Iris pigment epithelial cell (primary cell): ENCODE measurements around the gene LSAMP.
"Not testable (repeated sequence)": the region's sequence is repeated elsewhere in the genome, so short reads cannot be mapped to it uniquely, and the experiment has no call there.

Source experiments
- DNase-seq: peaks from one replicate; pipeline ENCODE4 v3.0.0-alpha.2; 2011; ENCODE audit warnings: low read depth

The LSAMP gene

GRCh38 chr3:115800065-115800464 lies 645.2 kb downstream of the LSAMP start:
- DNase-seq = not testable (repeated sequence)

GRCh38 chr3:115792206-115792955 lies 652.9 kb downstream of the LSAMP start:
- no peak for DNase-seq

GRCh38 chr3:115791271-115792153 lies 653.8 kb downstream of the LSAMP start:
- DNase-seq = not testable (repeated sequence)

- DNase-seq = peak; percentile 99
Observed at GRCh38 chr3:115790759-115791158, 654.5 kb downstream of the LSAMP start.

GRCh38 chr3:115789481-115789880 lies 655.8 kb downstream of the LSAMP start:
- DNase-seq = no peak

GRCh38 chr3:115788921-115789470 lies 656.3 kb downstream of the LSAMP start:
- DNase-seq = peak; percentile 89

- no peak for DNase-seq
Observed at GRCh38 chr3:115787818-115788217, 657.5 kb downstream of the LSAMP start.

- no peak for DNase-seq
Observed at GRCh38 chr3:115785782-115786181, 659.5 kb downstream of the LSAMP start.

GRCh38 chr3:115784739-115785536 lies 660.3 kb downstream of the LSAMP start:
- peak; percentile 60 for DNase-seq

- peak; percentile 94 for DNase-seq
Observed at GRCh38 chr3:115783938-115784738, 661.1 kb downstream of the LSAMP start.

GRCh38 chr3:115783426-115783825 lies 661.9 kb downstream of the LSAMP start:
- not testable (repeated sequence) for DNase-seq

- DNase-seq = no peak
Observed at GRCh38 chr3:115779011-115779410, 666.3 kb downstream of the LSAMP start.

- DNase-seq = no peak
Observed at GRCh38 chr3:115772951-115773350, 672.3 kb downstream of the LSAMP start.

- DNase-seq = no peak
Observed at GRCh38 chr3:115768661-115769060, 676.6 kb downstream of the LSAMP start.

- DNase-seq = peak; percentile 70
Observed at GRCh38 chr3:115766587-115767482, 678.5 kb downstream of the LSAMP start.

GRCh38 chr3:115761927-115762305 lies 683.4 kb downstream of the LSAMP start:
- no peak for DNase-seq

- DNase-seq = no peak
Observed at GRCh38 chr3:115760716-115761115, 684.6 kb downstream of the LSAMP start.

- DNase-seq = no peak
Observed at GRCh38 chr3:115758076-115758763, 687.1 kb downstream of the LSAMP start.

GRCh38 chr3:115752978-115753377 lies 692.3 kb downstream of the LSAMP start:
- not testable (repeated sequence) for DNase-seq
